Mucosa of descending colon (tissue), 3 donors: ENCODE data around the gene MAML3. TPM values are rescaled to one million over a fixed set of nuclear protein-coding genes. Genes with fewer than 3 reads are reported as not detected.
A peak's percentile ranks its signal among the peaks of the same experiment; 100 is the strongest.

ENCODE experiments used
- ATAC-seq: fragments of 200-7000 bp; cut with Tn5 transposase; one replicate; pipeline ENCODE4 v1.9.1; 2020; ENCODE audit warnings: mild to moderate bottlenecking, moderate library complexity
- DNase-seq, 3 donors: peaks; one replicate each; pipeline ENCODE4 v3.0.0-alpha.2; 2020
- H3K36me3 ChIP-seq: fragments of 200-600 bp; one replicate; pipeline ENCODE4 v1.8.0; 2021; ENCODE audit warnings: low read depth, mild to moderate bottlenecking
- H3K4me1 ChIP-seq: fragments of 200-600 bp; one replicate; pipeline ENCODE4 v1.8.0; 2021; ENCODE audit warnings: low read depth, mild to moderate bottlenecking
- H3K4me3 ChIP-seq: fragments of 200-600 bp; one replicate; pipeline ENCODE4 v1.8.0; 2021; ENCODE audit warnings: mild to moderate bottlenecking
- H3K9me3 ChIP-seq: fragments of 200-600 bp; one replicate; pipeline ENCODE4 v1.8.0; 2021; ENCODE audit warnings: mild to moderate bottlenecking
- intact Hi-C, 2 donors: fragments of 100-400 bp; cut with DNase I in 1 of 2; cut with micrococcal nuclease in 1 of 2; formaldehyde crosslinking; loops; one replicate each; pipeline versions ENCODE4 v1.11.0 to v1.11.1; 2022; cut with DNase I, micrococcal nuclease
- total RNA-seq, 3 donors: library from RNA; stranded (reverse); fragmentation: NEBNext Ultra II Directional in 2 of 3; extraction: Animal tissue kit (Norgen Biotek cat#: 25700) in 2 of 3; gene quantifications; one replicate each; pipeline versions ENCODE4 v1.2.1 to v1.2.4, GENCODE V29; 2021 to 2023
- TF ChIP-seq, protein P1 (sequence below): fragments of 200-600 bp; IDR thresholded peaks from one replicate; pipeline ENCODE4 v1.8.0; 2022; ENCODE audit warnings: antibody characterized with exemption, mild to moderate bottlenecking
- donor health status: DM: no; HTN: no; CAD: no; lungs with moderate emphysema.
- donor health status: DM: no; HTN: no; CAD: no.
- donor health status: DM: no; HTN: yes; CAD: no.

The MAML3 gene
- total RNA-seq, 3 donors from 2014 or later, result 10.4 to 23.5 (median 14.8) TPM

DNA sequence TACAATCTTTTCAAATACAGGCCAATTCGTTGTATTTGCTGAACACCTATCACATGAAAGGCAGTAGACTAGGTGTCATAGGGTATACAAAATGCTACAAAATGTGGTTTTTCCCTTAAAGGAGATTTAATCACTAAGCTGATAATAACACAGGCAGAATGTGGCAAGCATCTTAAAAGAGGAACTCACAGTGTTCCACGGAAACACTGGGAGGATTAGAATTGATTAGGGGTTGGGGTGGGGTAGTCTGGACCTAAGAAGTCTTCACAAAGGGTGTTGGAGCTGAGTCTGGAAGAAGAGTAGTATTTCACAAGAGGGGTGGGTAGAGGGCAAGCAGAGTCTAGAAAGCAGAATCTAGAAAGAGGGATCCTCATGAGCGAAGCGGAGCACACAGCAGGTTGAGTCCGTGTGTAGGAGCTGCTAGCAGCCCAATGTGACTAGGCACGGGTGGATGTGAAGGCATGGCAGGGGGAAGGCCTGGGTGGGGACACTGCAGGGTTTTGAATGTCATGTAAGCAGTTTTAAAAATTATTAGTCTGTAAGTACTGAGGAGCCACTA lies 364.8 kb downstream of the MAML3 start:
- no peak for ATAC-seq

DNA sequence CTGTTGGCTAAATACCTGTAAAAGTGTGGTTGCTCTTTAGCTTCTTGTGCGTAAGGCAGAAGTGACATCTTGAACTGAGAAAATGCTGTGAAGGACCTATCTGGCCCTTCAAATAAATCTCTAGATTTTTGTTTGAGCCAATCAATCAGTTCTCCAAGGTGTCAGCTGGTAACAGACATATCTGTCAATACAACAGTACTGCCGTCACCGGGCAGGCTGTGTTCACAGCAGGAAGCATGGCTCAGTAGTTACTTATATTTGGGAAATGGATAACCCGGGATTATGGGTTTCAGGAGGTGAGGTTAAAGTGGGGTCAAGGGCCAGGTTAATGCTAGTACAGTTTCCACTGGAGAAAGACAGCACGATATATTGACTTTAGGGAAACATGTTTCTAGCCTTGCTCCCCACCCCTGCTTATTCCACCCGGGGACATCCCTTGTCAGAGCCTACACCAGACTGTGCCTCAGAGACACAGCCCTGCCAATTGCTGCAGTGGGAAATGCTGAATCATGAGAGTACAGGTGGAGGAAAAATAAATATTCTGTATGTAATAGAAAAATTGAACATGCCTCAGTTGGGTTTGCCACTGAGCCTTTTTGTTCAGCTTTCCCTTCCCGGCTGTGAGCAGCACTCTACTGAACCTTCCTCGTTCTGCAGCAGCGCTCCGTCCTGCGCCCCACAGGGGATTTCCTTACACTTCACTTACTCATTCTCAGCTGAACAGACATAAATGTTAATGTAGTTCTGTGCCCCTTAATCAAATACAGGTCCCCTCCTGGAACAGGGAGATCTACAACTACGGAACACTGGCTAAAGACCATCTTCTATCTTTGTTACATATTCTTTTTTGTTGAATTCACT lies 367.3 kb downstream of the MAML3 start:
- intact Hi-C loops, result no loop called here
- no peaks in the 10 kb centered on the region for H3K9me3 ChIP-seq
- no peaks in the 10 kb centered on the region for H3K4me1 ChIP-seq
- no peaks in the 10 kb centered on the region for H3K36me3 ChIP-seq
- TF ChIP-seq, protein P1, sequence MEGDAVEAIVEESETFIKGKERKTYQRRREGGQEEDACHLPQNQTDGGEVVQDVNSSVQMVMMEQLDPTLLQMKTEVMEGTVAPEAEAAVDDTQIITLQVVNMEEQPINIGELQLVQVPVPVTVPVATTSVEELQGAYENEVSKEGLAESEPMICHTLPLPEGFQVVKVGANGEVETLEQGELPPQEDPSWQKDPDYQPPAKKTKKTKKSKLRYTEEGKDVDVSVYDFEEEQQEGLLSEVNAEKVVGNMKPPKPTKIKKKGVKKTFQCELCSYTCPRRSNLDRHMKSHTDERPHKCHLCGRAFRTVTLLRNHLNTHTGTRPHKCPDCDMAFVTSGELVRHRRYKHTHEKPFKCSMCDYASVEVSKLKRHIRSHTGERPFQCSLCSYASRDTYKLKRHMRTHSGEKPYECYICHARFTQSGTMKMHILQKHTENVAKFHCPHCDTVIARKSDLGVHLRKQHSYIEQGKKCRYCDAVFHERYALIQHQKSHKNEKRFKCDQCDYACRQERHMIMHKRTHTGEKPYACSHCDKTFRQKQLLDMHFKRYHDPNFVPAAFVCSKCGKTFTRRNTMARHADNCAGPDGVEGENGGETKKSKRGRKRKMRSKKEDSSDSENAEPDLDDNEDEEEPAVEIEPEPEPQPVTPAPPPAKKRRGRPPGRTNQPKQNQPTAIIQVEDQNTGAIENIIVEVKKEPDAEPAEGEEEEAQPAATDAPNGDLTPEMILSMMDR, result no peak
- DNase-seq, result no peak
- ATAC-seq, result peak; percentile 33
- H3K4me3 ChIP-seq, result no peak overlapping the region

More for the DNA sequence above, 364.8 kb downstream of the MAML3 start:
- H3K9me3 ChIP-seq, result no peaks in the 10 kb centered on the region
- H3K4me1 ChIP-seq, result no peaks in the 10 kb centered on the region
- no peak for DNase-seq
- no peaks in the 10 kb centered on the region for H3K36me3 ChIP-seq
- TF ChIP-seq, protein P1, result no peak
- no peak overlapping the region for H3K4me3 ChIP-seq
- intact Hi-C loops, result no loop called here

DNA sequence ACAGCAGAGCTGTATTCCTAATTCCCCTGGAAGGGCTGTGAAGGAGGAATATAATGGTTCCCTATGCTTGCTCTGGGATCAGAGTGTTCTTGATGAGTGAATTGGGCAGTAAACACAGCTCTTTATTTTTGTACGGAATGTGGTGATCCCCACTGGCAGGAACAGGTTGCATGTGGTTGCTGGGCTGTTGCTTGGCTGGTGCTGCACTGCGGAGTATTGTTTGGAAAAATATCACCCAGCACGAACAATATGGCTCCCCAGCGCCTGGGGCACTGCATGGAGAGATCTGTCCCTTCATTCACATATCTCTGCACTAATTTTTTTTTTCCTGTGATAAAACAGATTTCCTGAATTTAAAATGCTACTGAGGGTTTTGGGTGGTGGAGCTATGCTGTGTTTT lies 368.6 kb downstream of the MAML3 start:
- DNase-seq (no peak), ATAC-seq (no peak)
- H3K36me3 ChIP-seq, result no peaks in the 10 kb centered on the region
- H3K4me3 ChIP-seq, result no peak overlapping the region
- H3K4me1 ChIP-seq, result no peaks in the 10 kb centered on the region
- intact Hi-C loops, result no loop called here
- no peaks in the 10 kb centered on the region for H3K9me3 ChIP-seq
- TF ChIP-seq, protein P1, result no peak

DNA sequence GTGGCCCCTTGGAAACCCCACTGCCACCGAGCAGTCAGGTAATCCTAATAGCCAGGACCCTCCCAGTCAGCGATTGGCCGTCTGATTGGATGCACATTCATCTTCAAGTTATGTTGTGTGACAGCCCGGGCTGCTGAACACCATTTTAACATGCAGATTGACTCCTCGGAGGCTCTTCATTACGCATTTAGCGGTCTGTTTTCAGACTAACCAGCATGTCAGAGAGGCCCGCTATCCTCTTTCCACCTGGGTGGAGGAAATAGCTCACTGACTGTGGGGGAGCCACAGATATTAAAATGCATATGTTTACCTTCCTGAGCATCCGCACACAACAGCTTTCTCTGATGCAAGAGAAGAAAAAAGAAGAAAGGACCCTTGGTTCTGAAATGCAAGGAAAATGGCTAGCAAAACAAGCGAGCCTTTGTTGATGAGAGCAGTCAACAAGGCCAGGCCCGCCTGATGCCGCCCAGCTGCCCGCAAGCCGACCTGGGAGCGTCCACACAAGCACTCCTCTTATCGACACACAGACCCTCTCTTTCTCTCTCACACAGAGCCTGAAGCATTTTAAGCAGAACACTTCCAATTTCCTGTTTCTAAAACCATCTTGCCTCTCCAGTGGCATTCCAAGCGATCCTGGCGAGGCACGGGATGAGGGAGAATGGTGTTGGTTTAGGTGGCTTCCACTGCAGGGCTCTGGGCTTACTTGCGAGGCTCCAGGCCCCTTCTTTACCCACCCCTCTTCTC lies 370.1 kb downstream of the MAML3 start:
- TF ChIP-seq, protein P1, result no peak
- intact Hi-C loops, result no loop called here
- H3K4me1 ChIP-seq, result no peaks in the 10 kb centered on the region
- no peak overlapping the region for H3K4me3 ChIP-seq
- H3K9me3 ChIP-seq, result no peaks in the 10 kb centered on the region
- no peaks in the 10 kb centered on the region for H3K36me3 ChIP-seq
- DNase-seq (no peak), ATAC-seq (no peak)

DNA sequence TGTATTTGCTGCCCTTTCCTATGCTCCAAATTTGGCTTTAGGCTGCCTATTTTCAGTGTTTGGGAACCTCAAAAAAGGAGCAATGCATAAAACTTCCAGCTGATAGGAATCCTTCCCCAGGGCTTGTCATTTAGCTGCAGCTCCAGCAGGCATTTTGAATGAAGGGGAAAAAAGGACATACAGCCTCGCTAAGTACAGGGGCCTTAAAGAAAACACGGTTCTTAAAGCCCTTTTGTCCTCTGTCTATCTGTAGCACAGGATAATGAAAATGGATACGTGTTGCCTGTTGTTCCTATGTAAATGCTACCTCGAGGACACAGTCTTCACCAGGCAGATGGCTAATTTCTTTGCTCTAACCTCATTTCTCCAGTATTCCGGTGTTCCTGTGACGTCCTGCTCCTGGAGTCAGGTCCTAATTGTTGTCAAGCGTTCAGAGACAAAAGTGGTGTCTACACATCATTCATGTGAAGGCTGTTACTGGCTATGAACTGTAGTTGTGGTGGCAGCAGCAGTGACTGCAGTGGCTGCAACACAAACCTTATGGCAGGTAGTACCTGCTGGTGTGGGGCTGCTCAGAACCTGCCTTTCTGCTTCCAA lies 371.0 kb downstream of the MAML3 start:
- H3K4me1 ChIP-seq, result no peaks in the 10 kb centered on the region
- ATAC-seq (no peak), DNase-seq (no peak)
- H3K36me3 ChIP-seq, result no peaks in the 10 kb centered on the region
- H3K4me3 ChIP-seq, result no peak overlapping the region
- intact Hi-C loops, result no loop called here
- TF ChIP-seq, protein P1, result no peak
- no peaks in the 10 kb centered on the region for H3K9me3 ChIP-seq
